Measurements from ENCODE around the gene PRIMA1.

The PRIMA1 gene

DNA sequence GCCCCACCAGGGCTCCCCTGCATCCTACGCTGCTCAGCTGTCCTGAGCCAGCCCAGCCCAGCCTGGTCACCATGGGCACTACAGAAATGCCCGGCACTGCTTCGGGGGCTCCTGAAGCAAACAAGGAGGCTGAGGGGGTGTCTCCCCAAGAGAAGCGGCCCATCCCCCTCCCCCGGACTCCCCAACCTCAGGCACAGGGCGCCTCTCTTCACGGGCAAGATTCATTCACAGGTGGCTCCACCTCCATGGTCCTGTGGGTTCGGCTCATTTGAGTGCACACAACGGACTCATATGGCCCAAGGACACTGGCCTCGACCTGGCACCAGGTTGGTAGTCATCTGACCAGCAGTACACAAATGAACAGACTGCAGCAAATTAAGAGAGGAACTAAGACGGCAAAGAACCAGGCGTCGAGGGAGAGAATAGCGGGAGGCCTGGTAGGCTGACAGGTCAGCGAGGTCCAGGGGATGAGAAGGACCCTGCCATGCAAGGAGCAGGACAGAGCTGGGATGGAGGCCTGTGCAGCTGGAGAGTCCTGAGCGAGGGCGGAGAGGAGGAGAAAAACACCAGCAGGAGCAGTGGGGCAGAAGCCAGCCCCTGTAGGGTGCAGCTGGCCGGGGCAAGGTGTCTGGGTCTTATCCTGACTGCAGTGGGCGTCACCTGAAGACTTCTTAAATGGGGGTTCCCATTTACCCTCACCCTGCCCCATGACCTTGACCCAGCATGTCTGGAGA lies 60.2 kb downstream of the PRIMA1 start:
- no peak for DNase-seq

DNA sequence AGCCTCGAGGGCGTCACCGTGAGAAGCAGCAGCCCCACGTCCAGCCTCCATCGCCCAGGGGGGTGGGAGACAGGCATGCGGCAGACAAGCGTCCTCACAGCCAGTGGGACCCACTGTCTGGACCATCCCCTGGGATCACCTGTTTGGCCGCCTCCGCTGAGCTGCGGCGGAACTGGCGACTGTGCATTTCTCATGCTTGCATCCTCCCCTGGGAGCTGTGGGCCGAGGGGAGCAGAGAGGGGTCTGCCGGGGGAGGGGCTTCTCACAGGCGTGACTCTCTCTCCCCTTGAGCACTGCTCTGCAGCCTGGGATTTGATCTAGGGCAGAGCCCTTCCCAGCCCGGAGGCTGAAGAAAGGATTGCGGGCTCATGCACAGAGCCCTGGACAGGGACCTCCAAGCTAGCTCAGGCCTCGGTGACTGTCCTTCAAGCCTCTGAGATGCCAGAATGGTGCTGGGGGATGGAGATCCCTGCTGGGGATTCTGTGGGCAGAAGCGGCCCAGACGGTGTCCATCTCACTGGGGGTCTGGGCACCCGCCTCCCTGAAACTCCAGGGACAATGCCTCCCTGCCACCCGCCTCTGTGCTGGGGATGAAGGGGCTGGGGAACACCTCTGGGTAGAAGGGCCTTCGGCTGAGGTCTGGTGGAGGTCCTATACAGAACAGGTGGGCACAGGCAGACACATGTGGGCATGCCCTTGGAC lies 61.1 kb downstream of the PRIMA1 start:
- DNase-seq: no peak

DNA sequence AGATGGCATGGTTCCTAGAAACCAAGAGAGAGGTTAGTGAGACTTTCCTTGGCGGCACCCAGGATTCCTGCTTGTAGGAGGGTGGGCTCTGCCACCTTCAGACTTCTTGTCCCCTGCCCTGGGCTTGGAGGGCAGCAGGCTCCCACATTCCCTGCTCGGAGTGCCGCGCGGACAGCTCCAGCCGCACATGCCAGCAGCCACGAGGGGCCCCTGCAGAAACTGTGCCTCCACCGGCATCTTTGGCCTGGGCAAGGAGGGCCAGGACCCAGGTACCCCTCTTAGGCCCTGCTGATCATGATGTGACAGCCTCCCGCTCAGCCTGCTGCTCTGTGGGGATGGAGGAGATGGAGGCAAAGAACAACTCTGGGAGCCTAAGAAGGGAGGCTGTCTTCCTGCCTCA lies 62.3 kb downstream of the PRIMA1 start:
- DNase-seq: no peak

DNA sequence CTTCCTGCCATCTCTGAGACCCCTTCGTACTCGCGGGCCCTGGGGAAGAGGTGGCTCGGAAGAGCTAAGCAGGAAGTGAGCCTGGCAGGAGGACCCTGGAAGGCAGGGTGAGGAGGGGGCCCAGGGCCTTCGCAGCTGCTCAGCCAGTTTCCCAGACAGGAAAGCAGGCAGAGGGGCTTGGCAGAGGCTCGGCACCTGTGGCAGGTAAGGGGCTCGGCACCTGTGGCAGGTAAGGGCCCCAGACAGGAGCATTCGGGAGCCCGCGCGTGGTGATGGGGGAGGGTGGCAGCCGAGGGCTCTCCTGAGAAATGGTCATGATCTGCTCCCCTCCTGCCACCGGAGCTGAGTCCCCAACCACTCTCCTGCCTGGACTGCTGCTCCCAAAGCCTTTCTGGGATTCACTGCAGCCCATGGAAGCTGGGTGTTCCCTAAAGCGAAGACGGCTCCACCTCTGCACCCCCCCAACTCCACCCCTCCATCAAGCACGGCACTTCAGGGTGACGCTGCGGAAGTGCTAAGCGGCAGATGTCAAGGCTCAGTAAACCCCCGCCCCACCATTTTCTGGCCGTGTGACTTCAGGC lies 63.2 kb downstream of the PRIMA1 start:
- no peak for DNase-seq

DNA sequence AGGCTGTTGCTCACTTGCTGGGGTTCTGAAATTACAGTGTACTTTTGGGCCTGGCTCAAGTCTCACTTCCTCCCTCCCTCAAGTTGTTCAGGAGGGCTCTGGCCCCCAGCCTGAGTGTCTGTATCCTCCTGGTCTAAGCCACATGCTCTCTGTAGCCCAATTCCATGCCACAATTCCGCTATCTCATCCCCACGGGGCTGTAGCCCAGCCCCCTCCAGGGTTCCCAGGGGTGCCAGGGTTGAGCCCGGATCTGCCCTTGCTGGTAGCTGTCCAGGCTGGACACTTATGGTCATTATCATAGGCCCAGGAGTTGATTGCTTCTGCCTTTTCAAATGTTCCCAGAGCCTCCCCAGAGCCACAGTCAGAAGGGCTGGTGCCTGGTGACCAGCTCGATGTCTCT lies 65.3 kb downstream of the PRIMA1 start:
- DNase-seq: no peak

DNA sequence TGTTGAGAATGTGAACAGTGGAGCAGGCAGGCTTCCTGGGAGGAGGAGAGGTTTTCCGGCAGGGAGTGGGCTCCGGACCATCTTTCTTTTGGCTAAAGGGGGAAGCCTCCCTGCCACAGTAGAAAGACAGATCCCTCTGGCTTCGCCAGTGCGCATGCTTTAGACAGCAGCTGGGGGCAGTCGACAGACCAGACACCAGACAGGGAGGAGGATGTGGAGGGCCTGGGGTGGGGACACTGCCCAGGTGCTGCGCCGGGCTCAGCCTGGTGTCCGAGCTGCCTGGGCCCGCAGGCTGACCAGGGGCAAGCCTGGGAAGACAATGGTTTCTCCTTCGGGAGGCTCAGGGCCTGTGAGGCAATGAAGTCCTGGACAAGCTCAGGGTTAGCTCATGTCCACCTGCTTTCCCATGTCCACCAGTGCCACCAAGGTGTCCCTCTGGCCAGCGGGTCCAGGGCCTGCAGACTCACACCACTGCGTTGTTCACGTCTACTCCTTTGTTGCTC lies 67.3 kb downstream of the PRIMA1 start:
- DNase-seq: no peak

DNA sequence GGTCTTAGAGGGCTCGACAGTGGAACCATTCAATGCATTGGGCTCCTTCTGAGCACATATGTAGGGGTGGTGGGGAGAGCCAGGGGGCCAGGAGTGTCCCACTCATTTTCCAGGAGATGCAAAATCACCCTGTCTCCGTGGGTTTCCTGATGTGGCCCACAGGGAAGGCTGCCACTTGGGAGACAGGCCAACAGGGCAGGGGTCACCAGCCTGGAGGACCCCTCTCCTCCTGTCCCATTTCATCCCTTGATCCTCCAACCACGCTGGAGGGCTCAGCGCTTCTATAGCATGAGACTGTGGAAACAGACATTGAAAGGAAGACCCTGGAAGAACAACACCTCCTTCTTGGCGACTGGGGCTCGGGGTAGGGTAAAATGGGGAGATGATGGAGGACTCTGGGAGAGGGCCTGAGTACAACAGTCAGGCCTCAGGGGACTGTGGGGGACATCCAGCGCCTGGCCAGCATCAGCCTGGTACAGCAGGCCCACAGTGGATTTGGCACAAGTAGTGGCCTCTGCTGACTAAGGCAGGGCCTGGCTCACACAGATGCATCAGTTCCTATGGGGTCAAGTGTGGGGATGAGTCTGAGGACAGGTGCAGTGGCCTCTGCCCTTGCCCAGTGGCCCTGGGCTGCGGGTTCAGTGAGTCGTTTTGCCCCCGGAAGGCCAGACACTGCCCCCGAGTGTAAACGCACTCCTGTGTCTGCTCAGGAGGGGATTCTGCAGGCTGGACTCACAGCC lies 68.0 kb downstream of the PRIMA1 start:
- DNase-seq: no peak

DNA sequence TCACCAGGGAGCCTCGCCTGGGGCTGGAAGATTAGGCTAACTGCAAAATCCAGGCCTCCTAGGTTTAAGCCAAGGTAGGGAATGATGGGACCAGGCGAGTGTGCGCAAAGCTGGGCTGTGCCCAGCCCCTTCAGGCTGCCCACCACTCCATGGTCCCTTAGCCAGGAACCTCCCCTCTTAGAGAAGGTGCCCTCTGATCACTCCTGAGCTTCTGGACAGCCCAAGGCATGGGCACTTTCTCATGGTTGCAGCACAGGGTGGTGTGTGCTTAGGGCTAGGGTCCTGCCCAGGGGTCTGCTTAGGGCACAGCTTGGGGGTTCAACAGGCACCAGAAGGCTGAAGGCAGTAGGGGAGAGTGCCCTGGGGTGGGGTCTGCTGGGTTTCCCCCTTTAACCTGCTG lies 69.0 kb downstream of the PRIMA1 start:
- DNase-seq: no peak

DNA sequence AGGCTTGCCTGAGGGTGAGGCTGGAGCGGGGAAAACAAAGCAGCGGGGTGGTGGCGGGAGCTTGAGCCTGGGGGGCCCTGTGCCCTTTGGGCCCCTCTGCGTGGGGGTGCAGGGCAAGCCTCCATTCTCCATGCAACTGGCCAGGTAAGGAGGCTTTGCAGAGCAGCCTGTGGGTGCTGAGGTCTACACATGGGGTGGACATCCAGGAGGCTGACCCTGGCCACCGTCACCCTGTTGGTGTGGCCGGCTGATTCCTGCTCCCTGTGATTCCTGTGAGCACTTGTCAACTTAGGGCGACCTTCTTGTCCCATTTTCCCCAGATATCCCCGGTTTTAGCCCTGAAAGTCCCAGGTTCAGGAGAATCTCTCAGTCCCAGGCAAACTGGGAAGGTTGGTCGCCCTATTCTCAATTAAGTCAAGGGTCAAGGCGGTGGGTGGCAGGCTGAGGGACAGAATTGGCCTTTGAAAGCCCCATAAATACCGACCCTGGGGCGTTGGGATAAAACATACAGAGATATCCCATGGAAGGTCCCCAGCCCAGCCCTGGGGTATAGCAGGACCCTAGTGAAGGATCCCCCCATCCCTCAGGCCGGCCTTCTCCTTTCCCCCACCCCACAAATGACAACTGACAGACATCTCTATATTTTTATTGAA lies 70.5 kb downstream of the PRIMA1 start:
- no peak for DNase-seq

DNA sequence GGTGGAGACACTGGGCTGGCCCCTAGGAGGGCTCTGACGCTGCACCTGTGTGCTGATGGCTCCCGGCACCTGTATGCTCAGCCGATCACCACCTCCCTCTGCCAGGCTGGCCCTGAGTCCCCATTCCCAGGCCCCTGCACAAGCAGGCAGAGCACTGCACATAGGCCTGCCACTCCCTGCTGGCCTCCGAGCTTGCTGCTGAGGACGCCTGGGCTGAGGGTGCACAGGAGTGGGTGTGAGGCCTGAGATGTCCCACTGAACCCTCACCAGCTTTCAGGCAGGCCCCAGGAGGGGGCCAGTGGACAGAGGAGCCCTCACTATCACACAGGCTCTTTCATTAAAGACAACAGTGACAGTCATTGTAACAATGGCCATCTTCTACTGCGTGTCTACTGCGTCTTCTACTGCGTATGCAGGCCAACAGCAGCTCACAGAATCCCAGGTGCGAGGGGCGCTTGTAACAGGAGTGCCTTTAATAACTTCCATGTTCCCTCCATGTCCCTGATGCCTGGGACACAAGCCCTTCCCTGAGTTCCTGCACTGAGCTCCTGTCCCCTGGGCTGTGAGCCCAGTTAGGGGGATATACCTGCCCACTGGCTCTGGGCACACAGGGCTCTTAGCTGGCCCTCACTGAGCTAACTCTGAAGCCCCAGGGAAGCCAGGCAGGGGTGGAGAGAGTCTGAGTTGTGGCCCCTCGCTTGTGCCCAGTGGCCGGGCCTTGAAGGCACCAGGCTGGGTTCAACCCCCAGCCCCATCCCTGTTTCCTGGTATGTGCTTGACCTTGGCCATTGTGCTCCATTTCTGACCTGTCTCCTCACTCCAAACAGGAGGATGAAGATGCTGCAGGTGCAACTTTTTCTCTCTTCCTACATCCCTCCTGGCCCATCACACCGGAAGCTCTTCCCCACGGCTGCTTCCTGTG lies 71.3 kb downstream of the PRIMA1 start:
- DNase-seq: no peak

DNA sequence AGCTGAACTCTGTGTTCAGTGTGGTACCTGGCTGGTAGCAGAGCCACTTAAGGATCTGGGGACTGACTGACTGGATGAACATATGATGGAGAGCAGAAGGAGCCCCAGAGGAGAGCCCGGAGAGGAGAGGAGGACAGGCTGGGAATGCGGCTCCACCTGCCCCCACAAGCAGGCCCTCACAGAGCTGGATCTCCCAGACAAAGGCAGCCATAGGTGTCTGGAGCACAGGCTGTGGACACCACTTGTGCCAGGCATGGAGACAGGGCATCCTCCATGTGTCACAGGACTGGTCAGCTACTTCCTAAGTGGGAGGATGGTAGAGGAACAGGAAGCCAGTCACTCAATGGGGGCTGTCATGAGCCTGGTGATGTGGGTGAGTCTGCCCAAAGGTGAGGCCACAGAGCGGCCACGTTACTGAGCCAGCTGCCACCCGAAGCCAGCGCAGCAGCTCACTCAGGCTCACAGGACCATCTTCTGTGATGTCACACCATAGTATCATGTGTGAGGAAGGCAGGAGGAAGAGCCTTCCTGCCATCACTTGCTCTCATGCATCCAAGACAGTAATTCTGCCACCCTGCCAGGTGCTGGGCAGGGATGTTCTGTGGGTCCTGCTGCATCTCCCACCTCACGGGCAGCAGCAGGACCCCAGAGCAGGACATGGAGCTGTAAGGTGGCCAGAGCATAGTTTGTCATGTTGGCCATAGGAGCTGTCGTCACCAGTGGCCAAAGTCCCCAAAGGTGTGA lies 72.1 kb downstream of the PRIMA1 start:
- no peak for DNase-seq

DNA sequence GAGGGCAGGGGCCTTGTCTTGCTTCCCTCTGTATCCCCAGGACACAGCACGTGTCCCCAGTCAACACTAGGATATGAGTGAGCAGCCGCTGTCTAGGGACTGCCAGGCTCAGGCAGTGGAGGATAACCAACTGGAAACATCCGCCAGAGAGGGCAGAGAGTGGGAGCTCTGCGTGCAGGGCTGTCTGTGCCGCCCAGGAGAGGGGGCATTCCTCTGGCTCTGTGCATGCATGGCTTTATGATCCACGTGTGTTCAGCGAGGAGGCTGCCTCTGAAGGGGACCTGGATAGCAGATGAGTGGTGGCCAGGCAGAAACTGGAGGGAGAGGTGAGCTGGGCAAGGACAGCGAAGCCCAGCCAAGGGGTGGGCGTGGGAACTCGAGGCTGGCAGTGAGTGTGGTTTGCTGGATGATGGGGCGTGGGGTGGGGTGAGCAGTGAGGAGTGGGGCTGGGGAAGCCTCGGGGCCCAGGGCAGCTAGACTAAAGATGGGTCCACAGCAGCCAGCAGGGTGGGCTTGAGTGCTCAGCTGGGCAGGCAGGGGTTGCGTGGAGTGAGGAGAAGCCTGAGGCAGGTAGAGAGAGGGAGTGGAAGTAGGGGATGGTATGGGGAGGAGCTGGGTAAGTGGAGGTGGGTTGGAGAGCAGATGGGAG lies 72.9 kb downstream of the PRIMA1 start:
- no peak for DNase-seq

DNA sequence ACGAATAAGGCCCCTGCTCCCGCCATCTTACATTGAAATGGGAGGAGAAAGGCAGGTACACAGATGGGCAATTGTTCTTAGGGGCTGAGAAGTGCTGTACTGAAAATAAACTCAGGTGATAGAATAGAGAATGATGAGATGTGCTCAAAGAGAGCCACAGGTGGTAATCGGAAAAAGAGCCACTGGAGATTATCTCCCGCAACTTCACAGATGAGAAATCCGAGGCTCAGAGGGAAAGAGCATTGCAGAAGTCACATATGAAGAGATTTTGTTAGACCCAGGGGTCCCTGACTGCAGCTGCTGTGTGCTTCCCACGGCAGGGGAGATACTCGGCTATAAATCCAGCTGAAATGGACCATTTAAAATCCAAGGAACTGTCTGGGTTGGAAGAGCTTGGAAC lies 73.7 kb downstream of the PRIMA1 start:
- no peak for DNase-seq

DNA sequence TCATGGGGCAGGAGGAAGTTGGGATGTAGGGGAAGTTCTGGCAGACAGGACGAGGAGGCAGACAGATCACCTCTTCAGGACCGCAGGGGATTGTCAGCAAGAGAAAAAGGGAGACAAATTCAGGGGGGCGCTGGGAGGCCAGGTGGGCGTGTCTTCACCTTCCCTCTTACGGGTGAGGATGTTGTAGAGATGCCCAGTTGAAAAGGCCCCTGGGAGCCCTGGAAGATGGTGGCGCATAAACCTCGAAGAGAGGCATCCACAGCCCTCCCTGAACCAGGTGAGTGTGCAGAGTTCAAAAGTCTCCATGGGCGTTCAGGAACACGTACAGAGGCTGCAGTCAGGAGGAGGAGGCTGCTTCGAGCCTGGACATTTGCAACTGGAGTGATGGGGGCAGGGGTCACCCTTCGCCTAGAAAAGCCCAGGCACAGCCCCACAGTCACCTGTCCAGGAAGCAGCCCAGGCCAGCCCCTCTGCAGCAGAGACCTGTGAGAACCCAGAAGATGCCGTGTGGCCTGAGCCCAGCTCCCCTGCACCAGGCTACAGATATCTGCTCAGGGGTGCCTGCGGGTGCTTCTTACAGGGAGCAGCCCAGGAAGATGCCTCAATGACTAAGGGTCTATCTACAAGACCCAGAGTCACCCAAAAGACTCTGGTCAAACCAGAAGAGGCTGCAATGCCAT lies 74.4 kb downstream of the PRIMA1 start:
- no peak for DNase-seq

DNA sequence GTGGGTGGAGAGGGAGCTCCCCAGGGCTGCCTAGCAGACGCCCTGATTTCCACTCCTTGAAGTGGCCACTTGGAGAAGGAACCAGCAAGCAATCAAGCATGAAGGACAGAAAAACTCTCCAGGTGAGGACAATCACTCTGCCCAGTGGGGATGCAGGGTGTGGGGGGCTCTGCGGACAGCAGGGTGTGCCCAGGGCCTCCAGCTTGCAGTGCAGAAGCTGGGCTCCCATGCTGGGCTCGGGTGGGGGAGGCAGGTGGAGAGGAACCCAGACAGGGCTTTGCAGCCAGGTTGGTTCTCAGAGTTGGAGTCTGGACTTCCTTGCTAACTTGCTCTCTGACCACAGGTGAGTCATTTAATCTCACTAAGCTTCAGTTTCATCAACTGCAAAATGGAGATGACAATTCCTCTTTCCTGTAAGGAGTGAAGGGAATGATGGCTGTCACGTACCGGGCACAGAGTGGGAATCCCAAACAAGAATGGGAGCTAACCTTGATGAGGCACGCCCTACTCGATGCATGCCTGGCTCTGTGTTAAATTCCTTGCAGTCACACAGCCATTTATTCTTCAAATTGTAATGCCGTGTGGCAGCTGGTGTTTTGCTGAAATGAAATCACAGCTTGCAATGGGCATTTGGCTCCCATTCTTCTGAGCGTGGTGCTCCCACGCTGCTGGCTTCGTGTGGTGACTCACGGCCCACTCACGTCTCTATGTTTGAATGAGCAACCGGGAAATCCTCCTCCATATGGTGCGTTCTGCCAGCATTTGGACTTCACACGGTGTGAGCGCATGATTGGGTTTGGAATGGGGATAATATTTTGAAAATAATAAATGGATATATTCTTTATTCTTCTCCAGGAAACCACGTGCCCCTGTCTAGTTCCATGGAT lies 75.2 kb downstream of the PRIMA1 start:
- DNase-seq: peak; percentile 39

DNA sequence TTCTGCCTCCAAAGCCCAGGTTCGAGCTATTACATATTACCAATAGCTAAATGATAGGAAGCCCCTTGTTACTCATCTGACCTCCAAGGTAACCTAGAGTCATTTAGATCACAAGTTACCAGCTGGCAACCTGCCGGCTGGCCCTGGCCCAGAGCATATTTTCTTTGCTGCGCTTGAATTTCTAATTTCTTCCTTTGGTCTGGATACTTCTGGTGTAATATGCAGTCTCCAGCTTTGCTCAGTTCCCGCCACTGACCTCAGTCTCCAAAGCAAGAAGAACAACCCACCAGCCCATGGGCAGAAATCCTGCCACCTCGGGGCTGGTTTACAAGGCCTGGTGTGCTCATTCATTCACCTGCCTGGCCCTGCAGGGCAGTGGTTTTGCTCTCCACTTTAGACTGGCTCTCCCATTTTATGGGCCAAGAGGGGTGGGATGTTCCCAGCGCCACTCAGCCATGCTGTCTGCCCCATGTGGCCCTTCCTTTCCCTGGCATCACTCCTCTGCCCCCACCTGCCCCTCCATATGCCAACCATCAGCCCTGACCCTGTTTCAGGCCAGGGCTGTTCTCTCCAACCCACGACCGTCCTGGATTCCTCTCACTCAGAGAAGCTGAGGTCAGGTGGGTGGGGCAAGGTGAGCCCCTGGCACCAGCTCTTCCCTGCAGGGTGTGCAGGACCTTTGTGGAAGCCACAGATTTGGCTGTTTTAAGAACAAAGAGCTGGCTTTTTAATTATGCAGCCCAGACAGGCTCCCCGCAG lies 76.0 kb downstream of the PRIMA1 start:
- DNase-seq: no peak

DNA sequence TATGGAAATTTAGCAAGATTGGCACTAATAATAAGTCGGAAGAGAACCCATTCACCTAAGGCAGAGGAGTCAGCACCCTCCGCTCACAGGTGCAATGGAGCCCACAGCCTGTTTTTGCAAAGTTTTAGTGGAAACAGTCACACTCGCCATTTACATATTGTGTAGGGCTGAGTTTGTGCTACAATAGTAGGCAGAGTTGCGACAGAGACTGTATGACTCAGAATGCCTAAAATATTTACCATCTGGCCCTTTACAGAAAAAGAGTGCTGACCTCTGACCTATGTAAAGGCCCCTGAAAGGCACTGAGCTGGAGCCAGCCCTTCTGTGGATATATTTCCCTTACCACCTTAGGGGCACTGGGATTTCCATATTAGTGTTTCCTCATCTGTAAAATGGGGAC lies 79.0 kb downstream of the PRIMA1 start:
- DNase-seq: no peak

DNA sequence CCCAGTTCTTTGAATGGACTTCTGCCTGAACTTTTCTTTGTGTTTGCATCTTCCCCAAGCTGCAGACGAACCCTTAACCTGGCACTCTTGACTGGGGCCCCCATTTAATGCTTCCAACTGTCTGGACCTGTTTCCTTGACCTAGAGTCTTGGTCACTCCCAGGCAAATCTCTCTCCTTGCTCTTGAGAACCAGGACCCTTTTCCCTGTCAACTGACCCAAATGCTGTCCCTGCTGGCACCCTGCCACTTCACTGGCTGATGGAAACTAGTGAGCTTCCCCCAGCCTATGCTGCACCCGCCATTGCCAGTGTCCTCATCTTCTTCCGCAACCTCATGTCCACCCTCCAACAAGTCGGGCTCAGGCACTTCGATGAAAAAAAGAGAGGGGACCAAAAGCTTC lies 79.5 kb downstream of the PRIMA1 start:
- no peak for DNase-seq
